ENCODE results near the gene ITFG1. TPM values are rescaled to one million over a fixed set of nuclear protein-coding genes. Genes with fewer than 3 reads are reported as not detected.
"Not testable (repeated sequence)": the region's sequence is repeated elsewhere in the genome, so short reads cannot be mapped to it uniquely, and the experiment has no call there.

Gene ITFG1
- total RNA-seq, 2 experiments from 2014 or later: 17.6 to 18.3 TPM

GRCh38 chr16:47236716-47237115 is 224.1 kb downstream of the ITFG1 start:
- DNase-seq: no peak
- intact Hi-C loops (cut with micrococcal nuclease): no loop called here
- H3K4me1 Mint-ChIP-seq (ENCODE audit: low read depth): no peaks in the 10 kb centered on the region
- CTCF ChIA-PET: no interaction called here
- H3K27ac Mint-ChIP-seq: no peak overlapping the region
- H3K27me3 Mint-ChIP-seq (ENCODE audit: low read depth): no peaks in the 10 kb centered on the region
- H3K4me3 Mint-ChIP-seq: no peak overlapping the region
- H3K9me3 Mint-ChIP-seq: no peaks in the 10 kb centered on the region
- H3K36me3 Mint-ChIP-seq (ENCODE audit: low read depth): peaks cover 32% of the 10 kb centered on the region

- Mint-ChIP-seq H3K4me3 (no peak overlapping the region), H3K4me1 (ENCODE audit: low read depth) (no peaks in the 10 kb centered on the region), H3K36me3 (ENCODE audit: low read depth) (peaks cover 30% of the 10 kb centered on the region), H3K27me3 (ENCODE audit: low read depth) (no peaks in the 10 kb centered on the region), H3K27ac (no peak overlapping the region), H3K9me3 (peaks cover 1% of the 10 kb centered on the region)
- CTCF ChIA-PET: no interaction called here
- intact Hi-C loops (cut with micrococcal nuclease): no loop called here
- no peak for DNase-seq
Measured at GRCh38 chr16:47230296-47230695, 230.6 kb downstream of the ITFG1 start.

- CTCF ChIA-PET: interaction anchor here (0.8 kb wide), 1 partner anchor 182 kb away, joined by 3 read pairs; no protein-coding TSS in a partner anchor
- DNase-seq: no peak
- H3K4me1 Mint-ChIP-seq (ENCODE audit: low read depth): no peaks in the 10 kb centered on the region
- intact Hi-C loops (cut with micrococcal nuclease): no loop called here
- peaks cover 34% of the 10 kb centered on the region for H3K36me3 Mint-ChIP-seq (ENCODE audit: low read depth)
- H3K27ac Mint-ChIP-seq: no peak overlapping the region
- no peak overlapping the region for H3K4me3 Mint-ChIP-seq
- peaks cover 1% of the 10 kb centered on the region for H3K9me3 Mint-ChIP-seq
- no peaks in the 10 kb centered on the region for H3K27me3 Mint-ChIP-seq (ENCODE audit: low read depth)
Measured at GRCh38 chr16:47229053-47230050, 231.5 kb downstream of the ITFG1 start.

GRCh38 chr16:47228241-47228640 is 232.6 kb downstream of the ITFG1 start:
- no peak for DNase-seq
- Mint-ChIP-seq H3K27me3 (ENCODE audit: low read depth) (no peaks in the 10 kb centered on the region), H3K36me3 (ENCODE audit: low read depth) (peaks cover 35% of the 10 kb centered on the region), H3K4me1 (ENCODE audit: low read depth) (no peaks in the 10 kb centered on the region), H3K9me3 (peaks cover 1% of the 10 kb centered on the region), H3K27ac (no peak overlapping the region), H3K4me3 (no peak overlapping the region)
- intact Hi-C loops (cut with micrococcal nuclease): no loop called here
- CTCF ChIA-PET: interaction anchor here (0.6 kb wide), 2 partner anchors 21 to 298 kb away, joined by 3 read pairs; no protein-coding TSS in a partner anchor

GRCh38 chr16:47213761-47214440 is 247.0 kb downstream of the ITFG1 start:
- CTCF ChIA-PET: no interaction called here
- Mint-ChIP-seq H3K27me3 (ENCODE audit: low read depth) (no peaks in the 10 kb centered on the region), H3K4me1 (ENCODE audit: low read depth) (no peaks in the 10 kb centered on the region), H3K4me3 (no peak overlapping the region), H3K27ac (no peak overlapping the region), H3K9me3 (no peaks in the 10 kb centered on the region), H3K36me3 (ENCODE audit: low read depth) (peaks cover 32% of the 10 kb centered on the region)
- intact Hi-C loops (cut with micrococcal nuclease): no loop called here
- DNase-seq: no peak

GRCh38 chr16:47211218-47211617 is 249.6 kb downstream of the ITFG1 start:
- Mint-ChIP-seq H3K36me3 (ENCODE audit: low read depth) (peaks cover 22% of the 10 kb centered on the region), H3K27ac (no peak overlapping the region), H3K9me3 (no peaks in the 10 kb centered on the region), H3K4me1 (ENCODE audit: low read depth) (no peaks in the 10 kb centered on the region), H3K4me3 (no peak overlapping the region), H3K27me3 (ENCODE audit: low read depth) (no peaks in the 10 kb centered on the region)
- intact Hi-C loops (cut with micrococcal nuclease): no loop called here
- no peak for DNase-seq
- CTCF ChIA-PET: no interaction called here

- H3K27me3 Mint-ChIP-seq (ENCODE audit: low read depth): no peaks in the 10 kb centered on the region
- CTCF ChIA-PET: interaction anchor here (1.1 kb wide), 1 partner anchor 63 kb away, joined by 3 read pairs; no protein-coding TSS in a partner anchor
- intact Hi-C loops (cut with micrococcal nuclease): no loop called here
- H3K4me1 Mint-ChIP-seq (ENCODE audit: low read depth): no peaks in the 10 kb centered on the region
- H3K9me3 Mint-ChIP-seq: no peaks in the 10 kb centered on the region
- H3K36me3 Mint-ChIP-seq (ENCODE audit: low read depth): peaks cover 9% of the 10 kb centered on the region
- no peak overlapping the region for H3K27ac Mint-ChIP-seq
- no peak for DNase-seq
- H3K4me3 Mint-ChIP-seq: no peak overlapping the region
Measured at GRCh38 chr16:47204736-47205504, 255.9 kb downstream of the ITFG1 start.

- H3K27ac Mint-ChIP-seq; H3K27me3 Mint-ChIP-seq (ENCODE audit: low read depth); intact Hi-C loops (cut with micrococcal nuclease); DNase-seq; H3K9me3 Mint-ChIP-seq; H3K4me1 Mint-ChIP-seq (ENCODE audit: low read depth); CTCF ChIA-PET; H3K4me3 Mint-ChIP-seq: not testable (repeated sequence)
- peaks cover 11% of the 10 kb centered on the region for H3K36me3 Mint-ChIP-seq (ENCODE audit: low read depth)
Measured at GRCh38 chr16:47203433-47203832, 257.4 kb downstream of the ITFG1 start.

- H3K4me3 Mint-ChIP-seq: no peak overlapping the region
- no peak for DNase-seq
- no peaks in the 10 kb centered on the region for H3K9me3 Mint-ChIP-seq
- CTCF ChIA-PET: interaction anchor here (0.5 to 0.6 kb wide), 2 partner anchors 76 to 293 kb away, joined by 3 read pairs; no protein-coding TSS in a partner anchor
- no peaks in the 10 kb centered on the region for H3K4me1 Mint-ChIP-seq (ENCODE audit: low read depth)
- H3K36me3 Mint-ChIP-seq (ENCODE audit: low read depth): peaks cover 19% of the 10 kb centered on the region
- H3K27me3 Mint-ChIP-seq (ENCODE audit: low read depth): no peaks in the 10 kb centered on the region
- intact Hi-C loops (cut with micrococcal nuclease): no loop called here
- H3K27ac Mint-ChIP-seq: no peak overlapping the region
Measured at GRCh38 chr16:47198180-47198575, 262.7 kb downstream of the ITFG1 start.

- H3K4me3 Mint-ChIP-seq: no peak overlapping the region
- no peaks in the 10 kb centered on the region for H3K9me3 Mint-ChIP-seq
- H3K27me3 Mint-ChIP-seq (ENCODE audit: low read depth): no peaks in the 10 kb centered on the region
- H3K4me1 Mint-ChIP-seq (ENCODE audit: low read depth): no peaks in the 10 kb centered on the region
- intact Hi-C loops (cut with micrococcal nuclease): no loop called here
- DNase-seq: no peak
- H3K36me3 Mint-ChIP-seq (ENCODE audit: low read depth): peaks cover 20% of the 10 kb centered on the region
- CTCF ChIA-PET: interaction anchor here (0.5 to 0.6 kb wide), 2 partner anchors 77 to 293 kb away, joined by 3 read pairs; no protein-coding TSS in a partner anchor
- no peak overlapping the region for H3K27ac Mint-ChIP-seq
Measured at GRCh38 chr16:47197536-47198179, 263.2 kb downstream of the ITFG1 start.

- CTCF ChIA-PET: no interaction called here
- Mint-ChIP-seq H3K4me3 (no peak overlapping the region), H3K36me3 (ENCODE audit: low read depth) (peaks cover 25% of the 10 kb centered on the region), H3K4me1 (ENCODE audit: low read depth) (no peaks in the 10 kb centered on the region), H3K27ac (no peak overlapping the region), H3K9me3 (no peaks in the 10 kb centered on the region), H3K27me3 (ENCODE audit: low read depth) (no peaks in the 10 kb centered on the region)
- intact Hi-C loops (cut with micrococcal nuclease): no loop called here
- DNase-seq: no peak
Measured at GRCh38 chr16:47196457-47196856, 264.4 kb downstream of the ITFG1 start.

- DNase-seq: no peak
- Mint-ChIP-seq H3K27ac (no peak overlapping the region), H3K4me1 (ENCODE audit: low read depth) (no peaks in the 10 kb centered on the region), H3K36me3 (ENCODE audit: low read depth) (peaks cover 16% of the 10 kb centered on the region), H3K9me3 (peaks cover 3% of the 10 kb centered on the region), H3K4me3 (no peak overlapping the region), H3K27me3 (ENCODE audit: low read depth) (no peaks in the 10 kb centered on the region)
- intact Hi-C loops (cut with micrococcal nuclease): no loop called here
- CTCF ChIA-PET: no interaction called here
Measured at GRCh38 chr16:47182318-47182717, 278.5 kb downstream of the ITFG1 start.

Measured in activated naive CD4-positive, alpha-beta T cell treated with anti-CD3 and anti-CD28 coated beads for 36 hours (primary cell).